AG08396 (cell line): ENCODE data around the gene SETD2.
A peak's percentile ranks its signal among the peaks of the same experiment; 100 is the strongest.
"Not testable (repeated sequence)": the region's sequence is repeated elsewhere in the genome, so short reads cannot be mapped to it uniquely, and the experiment has no call there.

Source experiments
- DNase-seq: peaks from one replicate; pipeline ENCODE4 v3.0.0; 2012; ENCODE audit warnings: low spot score, mixed read lengths

Gene SETD2

GRCh38 chr3:47031041-47031440 lies 132.9 kb downstream of the SETD2 start:
- not testable (repeated sequence) for DNase-seq

GRCh38 chr3:47028667-47029066 lies 135.2 kb downstream of the SETD2 start:
- no peak for DNase-seq

GRCh38 chr3:47028146-47028545 lies 135.8 kb downstream of the SETD2 start:
- DNase-seq = no peak

GRCh38 chr3:47026432-47026831 lies 137.5 kb downstream of the SETD2 start:
- not testable (repeated sequence) for DNase-seq

- no peak for DNase-seq
Observed at GRCh38 chr3:47024932-47025331, 139.0 kb downstream of the SETD2 start.

GRCh38 chr3:47022641-47023071 lies 141.3 kb downstream of the SETD2 start:
- peak; percentile 20 for DNase-seq

GRCh38 chr3:47020311-47020710 lies 143.6 kb downstream of the SETD2 start:
- no peak for DNase-seq

GRCh38 chr3:47019201-47019600 lies 144.7 kb downstream of the SETD2 start:
- DNase-seq = no peak

- no peak for DNase-seq
Observed at GRCh38 chr3:47018269-47018611, 145.7 kb downstream of the SETD2 start.

GRCh38 chr3:47017504-47018268 lies 146.2 kb downstream of the SETD2 start:
- no peak for DNase-seq

GRCh38 chr3:47016934-47017435 lies 146.9 kb downstream of the SETD2 start:
- DNase-seq = peak; percentile 70

- no peak for DNase-seq
Observed at GRCh38 chr3:47016086-47016933, 147.6 kb downstream of the SETD2 start.

GRCh38 chr3:47015151-47015550 lies 148.8 kb downstream of the SETD2 start:
- DNase-seq = no peak

GRCh38 chr3:47014036-47014435 lies 149.9 kb downstream of the SETD2 start:
- no peak for DNase-seq

- no peak for DNase-seq
Observed at GRCh38 chr3:47013231-47013630, 150.7 kb downstream of the SETD2 start.

- no peak for DNase-seq
Observed at GRCh38 chr3:47012342-47013230, 151.3 kb downstream of the SETD2 start.

GRCh38 chr3:47011371-47011770 lies 152.5 kb downstream of the SETD2 start:
- no peak for DNase-seq

- DNase-seq = no peak
Observed at GRCh38 chr3:47010910-47011309, 153.0 kb downstream of the SETD2 start.

GRCh38 chr3:47010111-47010712 lies 153.7 kb downstream of the SETD2 start:
- no peak for DNase-seq

GRCh38 chr3:47009225-47010110 lies 154.4 kb downstream of the SETD2 start:
- DNase-seq = peak; percentile 99

- no peak for DNase-seq
Observed at GRCh38 chr3:47008851-47009224, 155.1 kb downstream of the SETD2 start.
